CD4-positive, alpha-beta memory T cell (primary cell): Measurements from ENCODE around the gene TGFB2. TPM values are rescaled to one million over a fixed set of nuclear protein-coding genes. Genes with fewer than 3 reads are reported as not detected.

ENCODE experiments used
- CTCF ChIA-PET: fragments of 350-600 bp; sonication (Branson Sonifier 250); formaldehyde crosslinking; loops from one replicate; lab custom pipeline; 2021; ENCODE audit warnings: inconsistent platforms; ENCODE audit not compliant: partially characterized antibody; lab: Charles Lee
- POLR2A ChIA-PET: fragments of 350-600 bp; sonication (Branson Sonifier 250); formaldehyde crosslinking; loops from one replicate; lab custom pipeline; 2021; ENCODE audit not compliant: partially characterized antibody; lab: Charles Lee
- DNase-seq, 5 donors: peaks; one replicate each; pipeline versions ENCODE4 v3.0.0 to v3.0.0-alpha.2; 2020 to 2022; ENCODE audit warnings: mixed read lengths in 1 of 5
- H3K27ac ChIP-seq: one replicate; pipeline ENCODE4 v1.7.0; 2013; ENCODE audit warnings: low read depth, low read length
- H3K27me3 ChIP-seq: 2 replicates; pipeline ENCODE4 v1.7.0; 2013; ENCODE audit warnings: mild to moderate bottlenecking, low read length, moderate library complexity; ENCODE audit not compliant: insufficient read depth
- H3K36me3 ChIP-seq: 2 replicates; pipeline ENCODE4 v1.7.0; 2013; ENCODE audit warnings: mild to moderate bottlenecking, low read length, moderate library complexity; ENCODE audit not compliant: insufficient read depth
- H3K4me1 ChIP-seq: 2 replicates; pipeline ENCODE4 v1.7.0; 2013; ENCODE audit warnings: mild to moderate bottlenecking, low read length, moderate library complexity; ENCODE audit not compliant: insufficient read depth
- H3K4me3 ChIP-seq, 2 donors: one replicate each; pipeline ENCODE4 v1.7.0; 2013; ENCODE audit warnings: low read length in 2 of 2, mild to moderate bottlenecking in 1 of 2
- H3K9me3 ChIP-seq, 2 donors: one replicate each; pipeline ENCODE4 v1.7.0; 2013; ENCODE audit warnings: low read length in 2 of 2, control low read depth in 1 of 2; ENCODE audit not compliant: control insufficient read depth in 1 of 2
- H3K27ac Mint-ChIP-seq, 7 donors: one replicate each; pipeline ENCODE4 v1.8.0; 2020 to 2021; ENCODE audit warnings: mixed read lengths in 7 of 7, mild to moderate bottlenecking in 6 of 7, inconsistent platforms in 3 of 7, moderate library complexity in 3 of 7
- H3K27me3 Mint-ChIP-seq, 2 donors: one replicate each; pipeline ENCODE4 v1.8.0; 2020 to 2021; ENCODE audit warnings: mixed read lengths in 2 of 2
- H3K36me3 Mint-ChIP-seq, 2 donors: one replicate each; pipeline ENCODE4 v1.8.0; 2020 to 2021; ENCODE audit warnings: mixed read lengths in 2 of 2, inconsistent platforms in 1 of 2, mild to moderate bottlenecking in 1 of 2
- H3K4me1 Mint-ChIP-seq, 4 donors: one replicate each; pipeline ENCODE4 v1.8.0; 2020 to 2021; ENCODE audit warnings: mixed read lengths in 4 of 4, mild to moderate bottlenecking in 1 of 4
- H3K4me3 Mint-ChIP-seq, 8 donors: one replicate each; pipeline ENCODE4 v1.8.0; 2020 to 2021; ENCODE audit warnings: mixed read lengths in 8 of 8, mild to moderate bottlenecking in 7 of 8, moderate library complexity in 6 of 8, inconsistent platforms in 3 of 8
- H3K9me3 Mint-ChIP-seq, 8 donors: one replicate each; pipeline ENCODE4 v1.8.0; 2020 to 2021; ENCODE audit warnings: mixed read lengths in 8 of 8, mild to moderate bottlenecking in 5 of 8, inconsistent platforms in 3 of 8, moderate library complexity in 1 of 8
- intact Hi-C: fragments of 100-400 bp; cut with micrococcal nuclease; formaldehyde crosslinking; loops from one replicate; pipeline ENCODE4 v1.15.1; 2023
- polyA plus RNA-seq, 2 donors: library from polyadenylated mRNA; unstranded; fragments of 300-500 nt; fragmentation: Illumina TruSeq; gene quantifications; one replicate each; pipeline ENCODE4 v1.2.3, GENCODE V29; 2021
- total RNA-seq, 2 experiments: library from RNA; stranded (reverse); gene quantifications; one replicate each; pipeline ENCODE4 v1.2.3, GENCODE V29; 2021

Gene TGFB2
- total and polyA plus RNA-seq, 4 experiments from 2014 or later = not detected

DNA sequence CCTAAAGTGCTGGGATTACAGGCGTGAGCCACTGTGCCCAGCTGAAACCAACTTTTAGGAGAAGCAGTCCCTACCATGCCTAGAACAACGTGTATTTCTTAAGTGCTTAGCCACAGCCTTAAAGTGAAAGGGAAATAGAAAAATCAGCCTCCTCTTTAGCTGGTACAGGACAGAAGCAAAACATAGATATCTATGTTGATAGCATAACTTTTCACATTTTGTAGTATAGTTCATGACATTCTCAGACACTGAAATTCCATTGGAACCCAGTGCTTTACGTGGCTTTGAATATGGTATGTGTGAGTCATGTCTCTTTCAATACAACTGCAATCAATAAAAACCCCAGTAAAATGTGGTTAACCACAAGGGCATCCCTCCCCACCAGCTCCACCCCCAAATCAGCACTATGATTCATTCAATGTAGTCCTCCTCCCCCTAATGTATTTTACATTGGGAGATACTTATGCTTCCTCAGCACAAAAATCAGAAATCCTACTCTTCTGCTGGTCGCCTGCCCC is 32.1 kb downstream of the TGFB2 start:
- DNase-seq = peak; percentile 47 to 72 (median 52)

GRCh38 chr1:218380125-218380977 is 35.2 kb downstream of the TGFB2 start:
- H3K4me1 Mint-ChIP-seq = peaks cover 8 to 14% (median 9%) of the 10 kb centered on the region in 4 donors
- intact Hi-C loops = no loop called here
- Histone ChIP-seq H3K36me3 (no peaks in the 10 kb centered on the region), H3K27me3 (no peaks in the 10 kb centered on the region), H3K4me3 (no peak overlapping the region), H3K4me1 (peaks cover 11% of the 10 kb centered on the region), H3K9me3 (no peaks in the 10 kb centered on the region), H3K27ac (no peak overlapping the region)
- H3K27ac Mint-ChIP-seq = no peak overlapping the region
- H3K4me3 Mint-ChIP-seq = no peak overlapping the region
- POLR2A ChIA-PET = no interaction called here
- no peaks in the 10 kb centered on the region for H3K36me3 Mint-ChIP-seq
- CTCF ChIA-PET = no interaction called here
- no peak for DNase-seq
- no peaks in the 10 kb centered on the region for H3K9me3 Mint-ChIP-seq
- H3K27me3 Mint-ChIP-seq = peaks cover 10 to 29% of the 10 kb centered on the region in 2 donors

More for the DNA sequence above, 32.1 kb downstream of the TGFB2 start:
- peaks cover 11 to 16% of the 10 kb centered on the region in 2 donors for H3K27me3 Mint-ChIP-seq
- Histone ChIP-seq H3K4me1 (peaks cover 11% of the 10 kb centered on the region), H3K27ac (no peak overlapping the region), H3K27me3 (no peaks in the 10 kb centered on the region), H3K9me3 (no peaks in the 10 kb centered on the region), H3K36me3 (no peaks in the 10 kb centered on the region), H3K4me3 (no peak overlapping the region)
- no peaks in the 10 kb centered on the region for H3K9me3 Mint-ChIP-seq
- H3K36me3 Mint-ChIP-seq = no peaks in the 10 kb centered on the region
- H3K4me3 Mint-ChIP-seq = peak overlapping the region in 5 of 8 donors; percentile 1 to 44 (median 32)
- peak overlapping the region in 3 of 7 donors; percentile 19 to 72 (median 37) for H3K27ac Mint-ChIP-seq
- ChIA-PET CTCF (interaction anchor here (1.0 to 1.2 kb wide), 2 partner anchors 9 to 38 kb away, joined by 3 read pairs; no protein-coding TSS in a partner anchor), POLR2A (interaction anchor here (0.9 kb wide), 1 partner anchor 92 kb away, joined by 3 read pairs; the partner anchor contains the start of gene RRP15)
- peaks cover 8 to 14% (median 9%) of the 10 kb centered on the region in 4 donors for H3K4me1 Mint-ChIP-seq
- intact Hi-C loops = no loop called here

GRCh38 chr1:218382261-218382660 is 37.1 kb downstream of the TGFB2 start:
- intact Hi-C loops = no loop called here
- no peak overlapping the region for H3K4me3 ChIP-seq
- Mint-ChIP-seq H3K4me3 (no peak overlapping the region), H3K4me1 (peaks cover 5% of the 10 kb centered on the region in 4 donors), H3K27me3 (peaks cover 8 to 31% of the 10 kb centered on the region in 2 donors), H3K27ac (no peak overlapping the region), H3K36me3 (no peaks in the 10 kb centered on the region), H3K9me3 (no peaks in the 10 kb centered on the region)
- ChIA-PET POLR2A (no interaction called here), CTCF (no interaction called here)
- H3K27me3 ChIP-seq = no peaks in the 10 kb centered on the region
- no peak for DNase-seq
- peaks cover 5% of the 10 kb centered on the region for H3K4me1 ChIP-seq
- no peaks in the 10 kb centered on the region for H3K9me3 ChIP-seq
- H3K27ac ChIP-seq = no peak overlapping the region
- H3K36me3 ChIP-seq = no peaks in the 10 kb centered on the region

GRCh38 chr1:218383051-218383450 is 37.9 kb downstream of the TGFB2 start:
- ChIA-PET CTCF (no interaction called here), POLR2A (no interaction called here)
- no peak overlapping the region for H3K27ac Mint-ChIP-seq
- H3K4me1 ChIP-seq = no peaks in the 10 kb centered on the region
- H3K9me3 Mint-ChIP-seq = no peaks in the 10 kb centered on the region
- H3K27ac ChIP-seq = no peak overlapping the region
- H3K9me3 ChIP-seq = no peaks in the 10 kb centered on the region
- no peak overlapping the region for H3K4me3 Mint-ChIP-seq
- H3K36me3 Mint-ChIP-seq = no peaks in the 10 kb centered on the region
- H3K4me1 Mint-ChIP-seq = no peaks in the 10 kb centered on the region
- H3K27me3 ChIP-seq = no peaks in the 10 kb centered on the region
- H3K4me3 ChIP-seq = no peak overlapping the region
- peaks cover 8 to 29% of the 10 kb centered on the region in 2 donors for H3K27me3 Mint-ChIP-seq
- DNase-seq = no peak
- H3K36me3 ChIP-seq = no peaks in the 10 kb centered on the region
- intact Hi-C loops = no loop called here

DNA sequence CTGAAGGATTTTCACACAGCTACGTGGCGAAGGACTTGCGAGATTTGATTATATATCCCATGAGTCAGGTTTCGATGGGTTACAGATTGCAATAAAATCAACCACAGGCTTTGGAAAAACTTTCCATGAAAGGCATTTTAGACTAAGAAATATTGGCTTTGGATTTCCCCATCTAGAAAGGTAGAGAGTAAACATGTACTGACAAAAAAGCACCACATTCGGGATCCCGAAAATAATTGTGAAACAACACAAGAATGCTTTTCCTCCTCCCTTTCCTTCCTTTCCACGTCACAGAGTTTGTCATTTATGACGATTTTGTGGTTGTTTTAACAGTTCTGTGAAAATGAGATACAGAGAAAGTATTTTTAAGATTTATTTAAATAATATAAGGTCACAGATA is 38.5 kb downstream of the TGFB2 start:
- H3K4me3 Mint-ChIP-seq = no peak overlapping the region
- H3K36me3 Mint-ChIP-seq = no peaks in the 10 kb centered on the region
- H3K4me3 ChIP-seq = no peak overlapping the region
- no peaks in the 10 kb centered on the region for H3K9me3 Mint-ChIP-seq
- intact Hi-C loops = no loop called here
- no peaks in the 10 kb centered on the region for H3K27me3 ChIP-seq
- ChIA-PET POLR2A (no interaction called here), CTCF (no interaction called here)
- H3K27ac ChIP-seq = no peak overlapping the region
- H3K9me3 ChIP-seq = no peaks in the 10 kb centered on the region
- peaks cover 8 to 27% of the 10 kb centered on the region in 2 donors for H3K27me3 Mint-ChIP-seq
- no peak for DNase-seq
- H3K4me1 ChIP-seq = no peaks in the 10 kb centered on the region
- no peak overlapping the region for H3K27ac Mint-ChIP-seq
- no peaks in the 10 kb centered on the region for H3K36me3 ChIP-seq
- no peaks in the 10 kb centered on the region for H3K4me1 Mint-ChIP-seq

DNA sequence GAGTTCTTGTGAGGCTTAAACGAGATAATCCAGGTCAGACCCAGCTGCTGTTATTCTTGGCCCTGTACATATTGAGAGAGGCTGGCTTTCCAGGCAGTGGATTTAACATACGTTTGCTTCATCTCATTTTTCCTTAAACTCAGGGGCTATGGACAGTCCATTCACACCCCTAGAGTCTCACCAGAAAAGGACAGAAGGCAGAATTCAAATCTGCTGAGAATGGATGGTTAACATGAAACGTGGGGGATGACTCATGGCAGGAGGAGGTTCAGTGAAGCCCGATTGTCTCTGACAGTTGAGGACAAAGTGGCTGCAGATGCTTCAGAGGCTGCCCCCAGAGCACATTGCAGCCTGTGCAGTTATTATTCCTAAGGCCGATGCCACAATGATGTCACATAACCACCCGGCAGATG is 39.5 kb downstream of the TGFB2 start:
- Histone ChIP-seq H3K27ac (no peak overlapping the region), H3K27me3 (no peaks in the 10 kb centered on the region), H3K4me3 (no peak overlapping the region), H3K36me3 (no peaks in the 10 kb centered on the region), H3K4me1 (no peaks in the 10 kb centered on the region), H3K9me3 (no peaks in the 10 kb centered on the region)
- Mint-ChIP-seq H3K36me3 (no peaks in the 10 kb centered on the region), H3K9me3 (no peaks in the 10 kb centered on the region), H3K4me3 (no peak overlapping the region), H3K27me3 (peaks cover 8 to 30% of the 10 kb centered on the region in 2 donors), H3K4me1 (no peaks in the 10 kb centered on the region), H3K27ac (no peak overlapping the region)
- intact Hi-C loops = no loop called here
- DNase-seq = no peak
- POLR2A ChIA-PET = no interaction called here
- CTCF ChIA-PET = no interaction called here

- Mint-ChIP-seq H3K4me3 (no peak overlapping the region), H3K27me3 (peaks cover 3 to 26% of the 10 kb centered on the region in 2 donors), H3K4me1 (no peaks in the 10 kb centered on the region), H3K27ac (no peak overlapping the region), H3K36me3 (no peaks in the 10 kb centered on the region), H3K9me3 (no peaks in the 10 kb centered on the region)
- Histone ChIP-seq H3K9me3 (no peaks in the 10 kb centered on the region), H3K27ac (no peak overlapping the region), H3K4me1 (no peaks in the 10 kb centered on the region), H3K27me3 (no peaks in the 10 kb centered on the region), H3K4me3 (no peak overlapping the region), H3K36me3 (no peaks in the 10 kb centered on the region)
- ChIA-PET CTCF (no interaction called here), POLR2A (no interaction called here)
- intact Hi-C loops = no loop called here
- no peak for DNase-seq
Observed at GRCh38 chr1:218388591-218388990, 43.5 kb downstream of the TGFB2 start.
